PC-3 (cell line): ENCODE results near the gene PLPPR3. TPM values are rescaled to one million over a fixed set of nuclear protein-coding genes. Genes with fewer than 3 reads are reported as not detected.

Source experiments
- ATAC-seq: fragments of 200-7000 bp; cut with Tn5 transposase; 2 replicates; pipeline ENCODE4 v1.9.1; 2020; ENCODE audit warnings: mild to moderate bottlenecking, moderate library complexity
- BruUV-seq: library from RNA; stranded (reverse); fragments of 400-500 nt; replicated peaks from 2 replicates; lab custom pipeline; 2021; lab: Mats Ljungman, UMichigan
- CTCF ChIA-PET: fragments of 300-600 bp; sonication (Branson Sonifier 250); formaldehyde crosslinking; loops from one replicate; lab custom pipeline; 2022; ENCODE audit warnings: antibody characterized with exemption; lab: Charles Lee
- POLR2A ChIA-PET: fragments of 300-600 bp; sonication (Branson Sonifier 250); formaldehyde crosslinking; loops from one replicate; lab custom pipeline; 2022; ENCODE audit warnings: antibody characterized with exemption; ENCODE audit not compliant: unreplicated experiment; lab: Charles Lee
- DNase-seq: peaks from one replicate; pipeline ENCODE4 v3.0.0-alpha.2; 2015
- H2AFZ ChIP-seq: fragments of 300-600 bp; sonication (generic); 2 replicates; pipeline ENCODE4 v1.6.0; 2016; ENCODE audit warnings: antibody characterized with exemption, low read length
- H3F3A ChIP-seq: fragments of 300-600 bp; sonication (generic); one replicate; pipeline ENCODE4 v1.6.0; 2017; ENCODE audit warnings: antibody characterized with exemption, low read length, control low read depth, mild to moderate bottlenecking; ENCODE audit not compliant: unreplicated experiment
- H3K27ac ChIP-seq: fragments of 300-600 bp; sonication (generic); 2 replicates; pipeline ENCODE4 v1.5.1; 2016; ENCODE audit warnings: mild to moderate bottlenecking, low read length
- H3K27me3 ChIP-seq: fragments of 300-600 bp; sonication (generic); 2 replicates; pipeline ENCODE4 v1.6.1; 2016; ENCODE audit warnings: low read length, mixed read lengths
- H3K36me3 ChIP-seq: fragments of 300-600 bp; sonication (generic); 2 replicates; pipeline ENCODE4 v1.6.1; 2016; ENCODE audit warnings: low read depth, mixed run types, low read length, mixed read lengths
- H3K4me1 ChIP-seq: fragments of 300-600 bp; sonication (generic); 2 replicates; pipeline ENCODE4 v1.5.1; 2016; ENCODE audit warnings: low read length; ENCODE audit not compliant: insufficient read depth
- H3K4me2 ChIP-seq: fragments of 300-600 bp; sonication (generic); 2 replicates; pipeline ENCODE4 v1.6.0; 2016; ENCODE audit warnings: low read length
- H3K4me3 ChIP-seq: fragments of 300-600 bp; sonication (generic); 2 replicates; pipeline ENCODE4 v1.5.1; 2016; ENCODE audit warnings: mild to moderate bottlenecking, low read length, mixed read lengths
- H3K79me2 ChIP-seq: fragments of 300-600 bp; sonication (generic); 2 replicates; pipeline ENCODE4 v1.6.1; 2017; ENCODE audit warnings: low read length, mixed read lengths
- H3K9ac ChIP-seq: fragments of 300-600 bp; sonication (generic); 2 replicates; pipeline ENCODE4 v1.6.0; 2016; ENCODE audit warnings: mild to moderate bottlenecking, low read length
- H3K9me2 ChIP-seq: fragments of 300-600 bp; sonication (generic); replicated peaks from 2 replicates; pipeline ENCODE4 v1.6.1; 2016; ENCODE audit warnings: mixed run types, low read length, mixed read lengths
- H3K9me3 ChIP-seq: fragments of 300-600 bp; sonication (generic); 2 replicates; pipeline ENCODE4 v1.6.1; 2016; ENCODE audit warnings: low read length, mixed read lengths
- H4K20me1 ChIP-seq: fragments of 300-600 bp; sonication (generic); 2 replicates; pipeline ENCODE4 v1.6.1; 2016; ENCODE audit warnings: low read length, mixed read lengths
- CTCF ChIP-seq: fragments of 300-600 bp; sonication (generic); conservative IDR thresholded peaks from 2 replicates; pipeline ENCODE4 v1.5.1; 2017; ENCODE audit warnings: antibody characterized with exemption, low read depth, mild to moderate bottlenecking, low read length
- EZH2 ChIP-seq: fragments of 300-600 bp; sonication (generic); IDR thresholded peaks from one replicate; pipeline ENCODE4 v1.6.1; 2017; ENCODE audit warnings: antibody characterized with exemption, mild to moderate bottlenecking, low read length; ENCODE audit not compliant: unreplicated experiment
- EZH2phosphoT487 ChIP-seq: fragments of 300-600 bp; sonication (generic); IDR thresholded peaks from 2 replicates; pipeline ENCODE4 v1.6.1; 2018; ENCODE audit warnings: mild to moderate bottlenecking, antibody characterized with exemption, low read length, borderline replicate concordance
- intact Hi-C: fragments of 100-400 bp; cut with micrococcal nuclease; formaldehyde crosslinking; loops from 2 replicates; pipeline ENCODE4 v1.9.0; 2023
- total RNA-seq: library from RNA; depleted of rRNA; stranded (reverse); fragments of >200 nt; gene quantifications from 2 replicates; pipeline ENCODE4 v1.2.3, GENCODE V29; 2014

Gene PLPPR3
- total RNA-seq, 1 experiment from 2014 or later = not detected

GRCh38 chr19:812747-813218 is 9.0 kb downstream of the PLPPR3 start:
- Histone ChIP-seq H3K4me3 (no peak overlapping the region), H3K9me2 (no peaks in the 10 kb centered on the region), H4K20me1 (peaks cover 7% of the 10 kb centered on the region), H2AFZ (no peak overlapping the region), H3K79me2 (peaks cover 3% of the 10 kb centered on the region; the same call in 1 of the 2 replicates), H3K27ac (no peak overlapping the region), H3F3A (no peaks in the 10 kb centered on the region), H3K4me1 (no peaks in the 10 kb centered on the region), H3K36me3 (peaks cover 25% of the 10 kb centered on the region), H3K9me3 (no peaks in the 10 kb centered on the region), H3K4me2 (no peak overlapping the region), H3K27me3 (no peaks in the 10 kb centered on the region), H3K9ac (no peak overlapping the region)
- no TSS peak for BruUV-seq
- ATAC-seq = no peak
- intact Hi-C loops = no loop called here
- CTCF ChIA-PET = no interaction called here
- no peak for DNase-seq
- POLR2A ChIA-PET = no interaction called here
- no peak for TF ChIP-seq CTCF

- ATAC-seq = no peak
- ChIA-PET CTCF (no interaction called here), POLR2A (no interaction called here)
- Histone ChIP-seq H3K4me2 (no peak overlapping the region), H3K27me3 (no peaks in the 10 kb centered on the region), H3F3A (no peaks in the 10 kb centered on the region), H3K27ac (no peak overlapping the region), H3K9me2 (no peaks in the 10 kb centered on the region), H2AFZ (no peak overlapping the region), H3K9me3 (no peaks in the 10 kb centered on the region), H4K20me1 (peaks cover 12% of the 10 kb centered on the region), H3K9ac (no peak overlapping the region), H3K4me3 (no peak overlapping the region), H3K79me2 (peaks cover 9% of the 10 kb centered on the region), H3K36me3 (peaks cover 31% of the 10 kb centered on the region), H3K4me1 (no peaks in the 10 kb centered on the region)
- no peak for TF ChIP-seq EZH2
- no peak for TF ChIP-seq CTCF
- TF ChIP-seq EZH2phosphoT487 = no peak
- DNase-seq = no peak
- intact Hi-C loops = no loop called here
- BruUV-seq = no TSS peak
These were observed 9.6 kb downstream of the PLPPR3 start for GRCh38 chr19:812049-812746.

GRCh38 chr19:811506-812048 is 10.2 kb downstream of the PLPPR3 start:
- Histone ChIP-seq H3F3A (no peaks in the 10 kb centered on the region), H3K9me2 (no peaks in the 10 kb centered on the region), H4K20me1 (peaks cover 19% of the 10 kb centered on the region), H3K4me3 (no peak overlapping the region), H3K9me3 (no peaks in the 10 kb centered on the region), H2AFZ (no peak overlapping the region), H3K27me3 (no peaks in the 10 kb centered on the region), H3K27ac (no peak overlapping the region), H3K4me2 (no peak overlapping the region), H3K4me1 (no peaks in the 10 kb centered on the region), H3K9ac (no peak overlapping the region), H3K79me2 (peaks cover 15% of the 10 kb centered on the region), H3K36me3 (peaks cover 37% of the 10 kb centered on the region)
- TSS peak; percentile 50 for BruUV-seq
- POLR2A ChIA-PET = no interaction called here
- ATAC-seq (no peak; the same call in 1 of the 2 replicates), DNase-seq (no peak)
- CTCF ChIA-PET = no interaction called here
- TF ChIP-seq EZH2phosphoT487 = no peak
- no peak for TF ChIP-seq CTCF
- TF ChIP-seq EZH2 = no peak
- intact Hi-C loops = no loop called here
